Fibroblast of the conjunctiva (primary cell): ENCODE data around the gene ACTR3C.
"Not testable (repeated sequence)": the region's sequence is repeated elsewhere in the genome, so short reads cannot be mapped to it uniquely, and the experiment has no call there.

Source experiments
- DNase-seq: peaks from one replicate; pipeline ENCODE4 v3.0.0-alpha.2; 2010; ENCODE audit warnings: low read depth

The ACTR3C gene

DNA sequence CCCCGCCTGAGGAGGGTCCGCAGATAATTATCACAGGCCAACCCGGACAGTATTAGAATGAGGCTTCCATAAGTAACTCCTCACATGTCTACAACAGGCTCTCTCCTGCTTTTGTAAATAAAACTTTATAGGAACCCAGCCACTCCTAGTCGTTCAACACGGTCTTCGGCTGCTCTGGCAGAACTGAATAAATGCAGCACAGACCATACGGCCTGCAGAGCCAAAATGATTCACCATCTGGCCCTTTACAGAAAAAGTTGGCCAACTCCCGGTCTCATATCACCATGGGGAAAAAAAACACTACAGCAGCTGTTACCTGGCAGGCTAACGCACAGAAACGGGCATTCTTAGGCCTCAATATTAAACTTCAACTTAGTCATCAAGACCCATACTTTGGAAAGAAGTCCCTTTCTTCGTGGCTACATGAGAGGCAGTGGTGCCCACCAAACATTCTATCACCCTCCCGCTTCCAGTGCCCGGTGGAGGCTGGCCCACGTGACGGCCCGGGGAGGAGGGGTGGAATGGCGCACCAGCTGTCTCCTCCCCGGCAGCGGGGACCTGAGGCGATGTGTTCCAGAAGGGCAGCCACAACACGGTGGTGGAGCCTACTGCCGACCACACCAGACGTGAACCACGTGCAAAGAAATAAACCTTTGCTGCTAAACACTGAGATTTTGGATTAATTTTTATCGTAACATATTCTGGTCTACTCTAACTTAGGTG lies 41.5 kb downstream of the ACTR3C start:
- not testable (repeated sequence) for DNase-seq

DNA sequence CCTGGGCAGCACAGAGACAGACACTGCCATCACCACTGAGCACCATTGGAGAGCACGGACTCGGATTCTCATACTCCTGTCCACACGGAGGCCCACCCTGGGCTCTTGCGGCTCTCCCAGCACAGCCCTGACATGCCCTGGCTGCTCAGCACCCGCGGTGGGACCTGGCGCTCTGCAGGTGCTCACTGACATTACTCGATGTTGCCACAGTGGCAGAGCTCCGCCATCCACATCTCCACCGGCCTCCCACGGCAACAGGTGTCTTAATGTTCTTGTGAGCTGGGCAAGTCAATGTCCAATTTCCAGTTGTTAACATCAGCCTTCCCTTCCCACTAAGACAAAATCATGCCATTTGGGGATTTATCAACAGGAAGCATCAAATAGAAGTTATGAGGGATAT lies 45.0 kb downstream of the ACTR3C start:
- not testable (repeated sequence) for DNase-seq

DNA sequence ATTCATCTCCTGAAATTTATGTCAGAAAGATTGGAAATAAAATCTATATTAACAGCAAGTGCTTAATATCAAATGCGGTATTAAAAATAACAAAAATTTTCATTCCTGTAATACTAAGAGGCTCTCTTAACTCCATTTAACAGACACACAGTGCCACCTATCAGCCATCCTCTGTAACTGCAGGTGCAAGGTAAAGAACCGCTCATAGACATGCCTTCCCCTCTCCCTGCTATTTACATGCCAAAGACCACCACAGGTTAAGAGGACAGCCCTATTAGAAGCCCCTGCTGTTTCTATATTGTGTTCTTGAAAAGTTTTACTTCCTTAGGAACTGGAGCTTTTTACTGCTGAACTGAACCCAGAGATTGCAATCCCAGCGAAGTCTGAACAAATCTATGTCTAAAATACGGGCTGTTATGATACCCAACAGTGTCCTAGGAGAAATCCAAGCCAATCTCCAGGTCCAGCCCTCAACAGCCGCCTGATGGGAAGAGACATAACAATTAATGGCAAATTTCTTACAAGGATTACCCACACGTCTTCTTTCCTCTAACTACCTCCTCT lies 47.1 kb downstream of the ACTR3C start:
- peak; percentile 0 for DNase-seq

- DNase-seq: not testable (repeated sequence)
These were observed 51.4 kb downstream of the ACTR3C start for GRCh38 chr7:150271898-150272297.

GRCh38 chr7:150270101-150270824 lies 53.1 kb downstream of the ACTR3C start:
- DNase-seq: not testable (repeated sequence)

DNA sequence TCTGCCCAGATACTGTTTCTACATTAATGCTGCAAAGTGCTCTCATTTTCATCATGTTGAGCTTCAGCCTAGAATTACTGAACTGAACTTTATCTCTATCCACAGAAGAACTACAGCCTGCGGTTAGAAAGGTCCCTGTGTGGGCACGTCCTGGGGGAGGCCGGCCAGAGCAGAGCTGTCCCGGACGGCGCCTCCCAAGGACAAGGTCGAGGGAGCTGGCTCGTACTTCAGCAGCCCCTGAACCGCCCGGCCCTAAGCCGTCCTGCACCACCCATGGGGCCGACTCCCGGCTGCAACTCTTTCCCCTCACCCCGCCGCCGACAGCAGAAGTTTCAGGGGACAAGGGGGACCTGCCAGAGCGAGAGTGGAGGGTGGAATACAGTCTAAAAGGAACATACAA lies 54.5 kb downstream of the ACTR3C start:
- DNase-seq: not testable (repeated sequence)

- not testable (repeated sequence) for DNase-seq
These were observed 55.1 kb downstream of the ACTR3C start for GRCh38 chr7:150268287-150268686.

- not testable (repeated sequence) for DNase-seq
These were observed 56.2 kb downstream of the ACTR3C start for GRCh38 chr7:150266953-150267665.

- DNase-seq: not testable (repeated sequence)
These were observed 60.7 kb downstream of the ACTR3C start for GRCh38 chr7:150262656-150263055.

DNA sequence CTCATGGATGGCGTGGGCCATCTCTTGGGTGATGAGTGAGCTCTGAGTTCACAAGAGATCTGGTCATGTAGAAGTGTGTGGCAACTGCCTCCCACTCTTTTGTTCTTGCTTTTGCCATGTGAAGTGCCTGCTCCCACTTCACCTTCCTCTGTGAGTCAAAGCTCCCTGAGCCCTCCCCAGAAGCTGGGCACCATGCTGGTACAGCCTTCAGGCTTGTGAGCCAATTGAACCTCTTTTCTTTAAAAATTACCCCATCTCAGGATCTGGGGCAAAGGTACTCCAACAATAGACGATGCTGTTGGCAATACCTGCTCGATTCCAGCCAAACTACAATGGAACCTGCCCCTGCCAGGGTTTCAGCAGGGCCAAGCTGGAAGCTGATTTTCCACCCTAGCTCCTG lies 75.6 kb downstream of the ACTR3C start:
- not testable (repeated sequence) for DNase-seq

DNA sequence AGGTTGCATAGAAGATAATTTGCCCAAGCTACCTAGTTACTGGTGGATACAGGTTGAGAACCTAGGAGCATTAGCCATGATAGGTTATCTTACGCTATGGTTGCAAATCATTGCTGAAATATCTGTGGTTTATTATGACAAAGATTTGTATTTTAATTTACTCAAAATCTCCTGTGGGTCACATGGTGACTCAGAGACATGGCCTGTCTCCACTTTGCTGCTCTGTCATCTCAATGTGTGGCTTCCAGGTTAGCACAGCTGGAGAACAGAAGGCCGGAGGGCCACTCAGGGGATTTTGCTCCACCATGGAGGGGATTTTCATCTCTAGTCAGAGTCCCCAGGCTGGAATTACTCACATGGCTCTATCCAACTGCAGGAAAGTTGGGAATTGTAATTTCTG lies 78.1 kb downstream of the ACTR3C start:
- DNase-seq: not testable (repeated sequence)

- not testable (repeated sequence) for DNase-seq
These were observed 80.4 kb downstream of the ACTR3C start for GRCh38 chr7:150242935-150243334.

- DNase-seq: not testable (repeated sequence)
These were observed 97.9 kb downstream of the ACTR3C start for GRCh38 chr7:150225444-150225843.

GRCh38 chr7:150222083-150222972 lies 101.0 kb downstream of the ACTR3C start:
- DNase-seq: not testable (repeated sequence)

DNA sequence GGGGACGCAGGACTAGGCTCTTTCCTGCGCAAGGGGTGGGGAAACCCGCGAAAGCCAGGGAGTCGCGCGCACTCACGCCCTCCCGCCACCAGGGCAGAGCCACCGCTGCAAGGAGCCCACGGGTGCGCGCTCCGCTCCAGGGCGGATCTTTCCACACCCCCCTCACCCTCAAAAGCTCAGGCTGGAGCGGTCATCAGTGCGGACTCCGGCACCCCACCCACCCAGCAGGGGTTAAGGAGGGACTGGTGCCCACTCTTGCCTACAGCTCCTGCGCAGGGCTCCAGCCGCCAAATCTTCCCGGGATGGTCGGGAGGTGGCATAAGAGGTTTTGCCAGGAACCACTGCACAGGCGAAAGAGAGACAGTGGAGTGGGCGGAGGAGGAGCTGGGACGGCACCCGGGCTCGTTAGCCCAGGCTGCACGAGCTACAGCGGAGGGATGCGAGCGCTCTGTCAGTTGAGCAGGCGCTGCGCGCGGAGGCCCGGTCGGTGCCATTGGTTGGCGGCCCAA lies 102.6 kb downstream of the ACTR3C start:
- DNase-seq: not testable (repeated sequence)

DNA sequence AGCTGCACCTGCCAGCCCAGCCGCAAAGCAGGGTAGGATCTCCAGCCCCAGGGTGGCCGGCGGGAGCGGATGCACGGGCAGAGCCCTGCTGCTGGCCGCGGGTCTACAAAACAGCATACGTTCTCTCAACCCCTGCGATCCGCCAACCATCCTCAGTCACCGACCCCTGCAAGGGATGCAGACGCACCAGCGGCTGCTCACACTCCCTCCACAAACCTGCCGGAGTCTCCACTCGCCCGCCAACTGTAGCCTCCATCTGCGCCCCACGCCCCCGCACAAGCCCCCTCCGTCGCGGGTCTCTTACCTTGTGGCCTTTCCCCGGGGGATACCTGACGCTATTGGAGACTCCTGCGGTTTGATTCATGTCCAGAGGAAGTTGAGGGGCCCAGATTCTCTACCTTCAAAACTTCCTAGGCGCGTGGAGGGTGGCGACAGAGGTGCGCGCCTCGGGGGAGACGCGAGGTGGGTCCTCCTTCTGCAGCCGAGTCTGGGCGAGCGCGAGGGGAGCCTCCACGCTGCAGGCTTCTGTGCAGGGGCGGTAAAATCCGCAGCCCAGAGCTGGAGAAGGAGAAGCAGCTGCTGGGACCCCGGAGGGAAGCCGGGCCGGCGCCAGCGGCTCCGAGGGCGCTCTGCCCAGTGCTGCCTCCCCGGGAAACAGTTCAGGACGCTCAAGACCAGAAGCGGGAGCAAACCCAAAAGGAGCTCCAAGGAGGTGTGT lies 103.2 kb downstream of the ACTR3C start:
- DNase-seq: not testable (repeated sequence)

- not testable (repeated sequence) for DNase-seq
These were observed 116.5 kb downstream of the ACTR3C start for GRCh38 chr7:150206848-150207247.

GRCh38 chr7:150205866-150206265 lies 117.5 kb downstream of the ACTR3C start:
- not testable (repeated sequence) for DNase-seq

- DNase-seq: not testable (repeated sequence)
These were observed 118.8 kb downstream of the ACTR3C start for GRCh38 chr7:150204577-150204976.

DNA sequence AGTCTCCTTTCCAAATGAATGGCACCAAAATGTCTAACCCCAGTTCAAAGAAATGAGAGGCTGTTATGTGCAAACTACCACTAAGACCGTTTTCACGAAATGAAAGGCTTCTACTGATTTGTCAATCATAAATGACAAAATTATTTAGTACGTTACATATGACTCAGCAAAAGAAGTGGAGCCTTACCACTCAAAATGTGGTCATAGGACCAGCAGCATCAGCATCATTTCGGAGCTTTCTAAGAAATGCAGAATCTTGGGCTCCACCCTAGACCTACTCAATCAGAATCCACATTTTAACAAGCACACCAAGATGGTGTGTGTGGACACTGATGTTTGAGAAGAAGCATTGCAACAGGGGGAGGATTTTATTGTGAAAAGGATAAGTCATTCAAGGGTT lies 120.5 kb downstream of the ACTR3C start:
- not testable (repeated sequence) for DNase-seq
